ENCODE measurements around the gene NPTN. TPM values are rescaled to one million over a fixed set of nuclear protein-coding genes. Genes with fewer than 3 reads are reported as not detected.
"Not testable (repeated sequence)": the region's sequence is repeated elsewhere in the genome, so short reads cannot be mapped to it uniquely, and the experiment has no call there.

Gene NPTN
- total RNA-seq, 1 experiment from 2014 or later = 130 TPM

DNA sequence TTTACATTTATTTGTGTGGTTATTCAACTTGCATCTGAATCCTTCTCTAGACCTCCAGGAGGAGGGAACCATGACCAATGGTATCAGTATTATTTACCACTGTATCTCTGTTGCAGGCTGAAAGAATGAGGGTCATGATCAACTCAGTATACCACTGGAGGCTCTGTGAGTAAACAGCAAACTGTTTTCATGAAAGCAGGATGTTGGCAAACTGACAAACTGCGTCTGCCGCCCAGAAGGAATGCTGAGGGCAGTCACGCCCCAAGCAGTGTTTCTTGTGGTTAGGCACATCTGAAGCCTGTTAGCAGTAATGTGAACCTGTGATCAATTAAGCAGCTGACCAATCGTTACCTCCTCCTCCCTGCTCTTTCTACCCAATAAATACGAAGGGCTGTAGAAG, 6.3 kb upstream of the NPTN start:
- DNase-seq (ENCODE audit: low read depth); in situ Hi-C loops (cut with HindIII; ENCODE audit: low pct_unique_long_range_greater_than_20kb, low sequenced_read_pairs): not testable (repeated sequence)

DNA sequence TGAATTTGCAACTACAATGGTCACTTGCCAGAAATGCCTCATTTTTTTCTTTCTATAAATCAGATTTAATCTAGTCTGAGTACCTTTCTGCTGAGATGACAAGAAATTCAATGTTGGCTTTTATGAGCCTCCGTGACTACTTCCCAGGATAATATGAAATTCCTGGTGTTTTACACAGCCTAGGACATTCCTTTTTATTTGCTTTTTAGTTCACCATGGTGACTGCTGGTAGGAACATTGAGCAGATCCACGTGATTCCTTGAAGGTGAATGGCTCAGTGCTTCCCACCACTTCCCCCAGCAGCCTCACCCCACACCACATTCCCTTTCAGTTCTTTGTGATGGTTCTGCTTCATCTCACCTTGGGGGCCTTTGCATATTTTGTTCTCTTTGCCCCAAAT, 4.3 kb upstream of the NPTN start:
- DNase-seq (ENCODE audit: low read depth) = peak; percentile 29
- in situ Hi-C loops (cut with HindIII; ENCODE audit: low pct_unique_long_range_greater_than_20kb, low sequenced_read_pairs) = no loop called here

DNA sequence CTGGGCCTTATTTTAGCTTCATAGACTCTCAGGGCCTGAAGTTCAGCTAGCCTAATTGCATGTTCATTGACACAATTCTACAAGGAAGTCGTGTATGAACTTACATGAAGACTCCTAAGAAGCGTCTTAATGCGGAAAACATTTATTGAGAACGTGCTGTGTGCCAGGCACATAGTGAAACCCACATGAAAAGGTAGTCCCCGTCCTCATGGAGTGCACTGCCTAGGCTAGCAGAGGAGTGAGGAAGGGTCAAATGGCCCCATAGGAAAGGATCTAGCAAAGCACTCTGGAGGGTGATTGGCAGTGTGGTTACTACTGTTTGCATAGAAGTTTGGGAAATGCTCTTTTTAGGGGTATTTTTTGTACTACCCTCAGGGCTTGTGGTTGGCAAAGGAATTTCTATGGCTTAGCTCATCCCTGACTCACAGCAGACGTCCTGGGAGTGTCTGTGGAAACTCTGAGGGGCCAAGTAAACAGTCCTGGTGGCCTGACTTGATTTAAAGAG, 854 bp upstream of the NPTN start:
- DNase-seq (ENCODE audit: low read depth) = peak; percentile 77
- in situ Hi-C loops (cut with HindIII; ENCODE audit: low pct_unique_long_range_greater_than_20kb, low sequenced_read_pairs) = no loop called here

DNA sequence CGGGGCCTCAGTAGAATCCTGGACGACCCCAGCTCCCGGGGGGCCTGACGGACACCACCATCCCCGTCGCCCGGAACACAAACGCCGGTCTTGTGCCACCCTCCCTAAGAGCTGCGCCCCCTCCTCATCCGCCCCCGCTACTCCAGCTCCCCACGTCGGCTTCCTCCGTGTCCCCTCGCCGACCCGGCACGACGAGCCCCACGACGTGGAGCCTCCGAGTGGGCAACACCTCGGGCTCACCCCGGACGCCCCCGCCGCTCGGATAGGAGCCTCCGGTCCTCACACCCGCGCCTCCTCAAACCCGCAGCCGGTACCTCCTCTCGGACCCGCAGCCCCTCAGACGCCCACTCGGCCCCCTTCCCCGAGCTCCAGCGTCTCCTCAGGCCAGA, 525 bp downstream of the NPTN start:
- DNase-seq (ENCODE audit: low read depth) = no peak
- in situ Hi-C loops (cut with HindIII; ENCODE audit: low pct_unique_long_range_greater_than_20kb, low sequenced_read_pairs) = no loop called here

DNA sequence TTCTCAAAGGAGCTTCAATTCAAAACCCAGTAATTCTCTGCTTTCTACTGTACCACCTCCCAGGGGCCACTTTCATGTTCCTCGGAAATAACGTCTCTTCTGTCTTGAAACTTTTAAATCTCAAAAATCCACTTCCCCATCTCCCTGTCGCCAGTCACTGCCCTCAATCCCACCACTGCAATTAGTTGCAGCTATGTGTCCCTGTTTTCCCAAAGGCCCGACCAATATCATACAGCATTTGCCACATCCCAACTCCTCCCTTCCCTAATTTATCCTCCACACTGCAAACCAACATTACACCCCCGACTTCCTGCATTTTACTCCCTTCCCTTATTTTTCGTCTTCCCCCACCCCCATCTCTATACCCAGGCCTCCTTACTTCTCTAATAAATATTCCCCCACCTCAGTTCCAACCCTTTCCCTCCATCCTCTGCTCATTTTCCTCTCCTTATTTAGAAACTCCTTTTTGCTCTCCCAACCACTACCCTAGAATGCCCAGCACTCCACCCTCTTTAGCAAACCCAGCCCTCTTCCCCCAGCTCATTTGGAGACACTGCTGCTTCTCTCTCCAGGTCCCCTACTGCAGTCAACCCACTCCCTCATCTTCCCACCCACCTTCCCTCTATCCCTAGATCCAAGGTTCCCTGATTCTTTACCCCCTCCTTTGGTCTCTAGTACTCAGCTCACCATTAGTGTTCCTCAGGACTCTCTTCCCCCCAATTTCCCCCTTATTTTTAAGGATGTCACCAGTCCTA, 1.1 kb downstream of the NPTN start:
- in situ Hi-C loops (cut with HindIII; ENCODE audit: low pct_unique_long_range_greater_than_20kb, low sequenced_read_pairs) = no loop called here
- peak; percentile 23 for DNase-seq (ENCODE audit: low read depth)

DNA sequence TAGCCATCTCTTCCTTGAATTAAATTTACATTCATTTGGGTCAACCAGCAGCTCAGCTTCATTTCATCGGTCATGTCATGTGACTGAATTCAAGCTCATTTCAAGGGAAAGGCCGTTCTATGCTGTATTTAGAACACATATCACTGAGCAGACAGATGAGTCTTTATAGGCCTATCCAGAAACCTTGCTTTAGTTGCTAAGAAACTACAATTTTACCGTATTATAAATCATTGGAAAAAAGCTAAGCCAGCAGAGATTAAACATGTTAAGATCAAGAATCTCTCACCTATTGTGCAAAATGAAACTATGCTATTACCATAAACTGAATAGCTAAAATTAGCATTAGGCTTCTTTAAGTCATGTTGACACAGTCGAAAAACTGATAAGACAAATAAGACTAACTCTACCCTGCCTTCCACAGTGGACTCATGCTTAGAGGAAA, 2.2 kb downstream of the NPTN start:
- DNase-seq (ENCODE audit: low read depth) = no peak
- in situ Hi-C loops (cut with HindIII; ENCODE audit: low pct_unique_long_range_greater_than_20kb, low sequenced_read_pairs) = no loop called here

DNA sequence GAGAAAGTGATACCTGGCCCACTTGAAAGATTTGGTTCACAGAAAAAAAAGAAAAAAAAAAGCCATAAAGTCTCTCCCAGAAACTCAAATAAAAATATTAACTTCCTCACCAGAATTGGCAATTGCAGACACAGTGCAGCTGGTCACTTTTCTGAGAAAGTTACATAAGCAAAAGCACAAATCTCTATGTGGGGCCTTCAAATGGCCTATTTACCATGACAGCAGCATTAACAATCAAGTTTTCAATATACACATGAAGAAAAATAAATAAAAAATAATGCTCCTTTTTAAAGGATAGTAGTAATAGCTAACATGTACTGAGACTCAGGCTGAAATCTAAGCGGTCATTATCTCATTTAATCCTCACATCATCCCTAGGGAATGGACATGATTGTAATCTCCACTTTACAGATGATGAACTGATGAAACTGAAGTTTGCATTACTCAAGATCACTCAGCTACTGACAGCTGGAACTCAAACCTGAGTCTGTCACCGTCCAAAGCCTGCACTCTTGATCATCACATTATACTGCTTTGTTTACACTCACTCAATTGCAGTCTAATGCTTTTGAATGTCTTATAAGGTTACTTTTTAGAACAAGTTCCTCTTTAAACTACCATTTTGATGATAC, 3.3 kb downstream of the NPTN start:
- in situ Hi-C loops (cut with HindIII; ENCODE audit: low pct_unique_long_range_greater_than_20kb, low sequenced_read_pairs) = no loop called here
- DNase-seq (ENCODE audit: low read depth) = no peak

DNA sequence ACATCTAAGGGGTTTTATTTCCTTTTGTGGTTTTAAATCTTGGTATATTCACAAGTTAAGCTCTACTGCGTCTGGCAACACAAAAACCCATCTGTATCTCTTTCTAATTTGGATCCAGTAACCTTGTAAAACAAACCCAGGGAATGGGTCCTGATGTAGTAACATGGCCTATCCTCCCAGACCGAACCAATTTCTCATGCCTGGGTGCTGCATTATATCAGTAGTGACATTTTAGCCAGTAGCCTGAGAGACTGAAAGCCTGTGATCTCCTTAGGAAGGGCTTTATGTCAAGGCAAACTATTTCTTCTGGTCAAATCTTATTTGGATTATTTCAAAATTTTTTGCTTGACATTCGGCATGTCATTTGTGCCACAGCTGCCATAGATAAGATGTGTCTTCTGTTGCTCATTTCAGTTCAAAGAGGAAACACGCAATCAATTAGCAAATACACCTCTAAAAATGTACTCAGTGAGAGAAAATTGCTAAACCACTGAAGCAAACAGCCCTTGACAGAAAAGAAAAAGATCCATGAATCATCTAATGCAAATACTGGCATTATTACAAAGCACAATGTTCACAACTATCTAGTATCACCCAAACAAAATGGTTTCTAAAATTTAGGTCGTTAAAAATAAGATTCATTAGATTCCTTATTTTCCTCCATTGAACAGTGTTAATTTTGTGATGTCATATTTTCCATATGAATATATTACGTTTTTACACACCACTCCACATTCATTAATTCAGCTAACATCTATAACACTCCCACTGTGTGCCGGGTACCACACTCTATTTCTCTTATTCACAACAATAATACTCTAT, 4.0 kb downstream of the NPTN start:
- DNase-seq (ENCODE audit: low read depth) = peak; percentile 2
- in situ Hi-C loops (cut with HindIII; ENCODE audit: low pct_unique_long_range_greater_than_20kb, low sequenced_read_pairs) = no loop called here

DNA sequence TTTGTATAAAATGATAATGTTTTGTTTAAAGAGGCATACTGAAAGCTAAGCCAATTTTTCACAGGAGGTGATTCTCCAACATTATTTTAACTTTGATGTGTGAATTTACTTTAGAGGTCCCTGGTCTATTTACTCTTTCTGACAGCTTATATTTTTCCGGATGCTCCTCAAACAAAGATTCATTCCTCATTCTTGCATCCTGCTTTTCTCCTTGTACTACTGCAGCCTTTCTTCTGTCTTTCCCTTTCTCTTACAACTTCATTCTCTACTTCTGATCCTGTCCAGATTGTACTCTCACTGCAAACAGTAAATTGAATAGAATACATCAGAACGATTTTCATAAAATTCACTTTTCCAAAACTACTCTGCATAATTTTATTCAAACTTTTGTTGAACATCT, 5.1 kb downstream of the NPTN start:
- DNase-seq (ENCODE audit: low read depth) = no peak
- in situ Hi-C loops (cut with HindIII; ENCODE audit: low pct_unique_long_range_greater_than_20kb, low sequenced_read_pairs) = no loop called here

DNA sequence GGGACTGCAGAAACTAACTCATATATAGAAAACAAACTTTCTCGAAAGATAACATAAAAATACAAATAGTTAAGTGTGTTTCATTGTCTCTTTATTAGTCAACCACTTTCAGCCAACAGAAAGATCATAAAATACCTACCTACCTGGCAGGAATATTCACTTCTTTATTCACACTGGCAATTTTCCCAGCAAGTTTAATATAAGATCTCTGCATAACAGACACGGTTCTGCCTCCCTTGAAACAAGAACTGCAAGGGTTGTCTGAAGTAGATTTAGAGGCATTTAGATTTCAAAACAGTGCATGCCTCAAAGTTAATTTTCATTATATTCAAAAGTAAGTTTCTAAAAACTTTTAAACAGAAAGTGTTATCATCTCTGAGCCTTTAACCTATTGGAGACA, 7.1 kb downstream of the NPTN start:
- no peak for DNase-seq (ENCODE audit: low read depth)
- in situ Hi-C loops (cut with HindIII; ENCODE audit: low pct_unique_long_range_greater_than_20kb, low sequenced_read_pairs) = no loop called here

DNA sequence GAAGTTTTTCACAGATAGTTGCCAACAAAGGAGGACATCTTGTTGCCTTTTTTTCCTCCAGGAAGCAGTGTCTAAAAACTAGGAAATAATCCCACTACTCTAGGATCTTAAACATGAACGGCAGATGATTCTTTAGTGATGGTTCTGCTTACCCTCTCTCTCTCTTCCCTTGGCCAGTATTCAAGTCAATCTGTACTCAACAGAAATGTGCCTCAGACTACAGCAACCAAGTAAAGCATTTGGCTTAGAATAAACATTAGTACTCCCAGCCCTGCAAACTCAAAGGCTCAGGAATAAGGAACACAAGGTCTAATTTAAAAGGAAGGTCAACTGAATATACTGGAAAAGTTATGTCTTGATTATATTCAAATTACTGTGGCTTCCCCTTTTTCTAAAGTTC, 8.7 kb downstream of the NPTN start:
- DNase-seq (ENCODE audit: low read depth) = no peak
- in situ Hi-C loops (cut with HindIII; ENCODE audit: low pct_unique_long_range_greater_than_20kb, low sequenced_read_pairs) = no loop called here

DNA sequence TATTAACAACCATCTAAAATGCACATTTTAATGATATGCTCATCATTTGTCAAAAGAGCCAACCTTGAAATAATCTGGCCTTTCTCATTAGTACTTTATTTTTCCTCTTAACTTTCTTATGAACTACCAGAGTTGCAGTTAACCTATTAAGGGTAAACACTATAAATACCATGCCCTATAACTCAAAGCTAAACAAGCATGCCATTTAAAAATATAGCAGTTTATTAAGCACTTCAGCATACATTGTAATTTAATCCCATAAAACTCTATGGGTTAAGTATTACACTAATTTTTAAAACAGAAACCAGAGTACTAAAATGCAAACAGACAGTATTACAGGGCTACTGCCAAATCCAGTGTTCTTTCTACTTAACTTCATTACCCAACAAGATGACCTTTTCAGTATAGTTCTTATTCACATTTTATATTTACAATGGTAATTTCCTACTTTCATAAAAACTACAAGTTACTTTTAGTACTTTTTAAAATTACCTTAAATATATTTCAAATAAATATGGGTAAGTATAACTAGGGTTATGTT, 11.8 kb downstream of the NPTN start:
- no peak for DNase-seq (ENCODE audit: low read depth)
- in situ Hi-C loops (cut with HindIII; ENCODE audit: low pct_unique_long_range_greater_than_20kb, low sequenced_read_pairs) = no loop called here

DNA sequence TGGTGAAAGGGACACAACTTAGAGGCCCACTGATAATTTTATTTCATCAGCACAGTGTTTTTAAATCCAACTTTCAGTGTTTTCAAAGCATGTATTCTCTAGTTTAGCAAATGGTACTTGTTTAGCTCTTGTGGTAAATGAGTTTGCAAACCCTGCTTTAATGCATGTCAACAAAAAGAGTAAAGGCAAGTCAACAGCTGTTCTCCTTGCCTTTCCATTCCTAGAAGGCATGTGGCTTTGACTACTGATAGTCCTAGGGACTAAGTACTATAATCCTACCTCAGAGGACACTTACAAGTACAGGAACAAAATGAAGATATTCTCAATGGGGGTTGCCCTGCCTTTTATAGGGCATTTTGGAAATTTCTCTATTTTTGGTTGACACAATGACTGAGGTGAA, 13.1 kb downstream of the NPTN start:
- DNase-seq (ENCODE audit: low read depth) = no peak
- in situ Hi-C loops (cut with HindIII; ENCODE audit: low pct_unique_long_range_greater_than_20kb, low sequenced_read_pairs) = no loop called here

DNA sequence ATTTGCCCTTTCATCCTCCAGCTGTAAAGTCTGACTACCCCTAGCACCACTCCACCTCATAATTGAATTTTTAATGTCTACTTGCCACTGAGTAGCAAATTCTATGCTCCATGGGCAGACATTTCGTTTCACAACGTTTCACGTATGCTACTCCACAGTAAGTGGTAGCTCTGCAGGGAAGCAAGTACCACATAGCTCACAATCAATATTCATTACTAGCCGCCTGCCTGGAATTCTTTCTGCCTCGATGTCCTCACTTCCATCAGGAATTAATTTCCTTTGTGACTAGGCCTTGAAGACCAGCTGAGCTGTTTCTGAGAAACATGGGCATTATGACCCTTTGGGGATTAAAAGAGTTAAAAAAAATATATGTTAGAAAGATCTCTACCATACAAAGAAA, 15.3 kb downstream of the NPTN start:
- in situ Hi-C loops (cut with HindIII; ENCODE audit: low pct_unique_long_range_greater_than_20kb, low sequenced_read_pairs) = no loop called here
- no peak for DNase-seq (ENCODE audit: low read depth)

DNA sequence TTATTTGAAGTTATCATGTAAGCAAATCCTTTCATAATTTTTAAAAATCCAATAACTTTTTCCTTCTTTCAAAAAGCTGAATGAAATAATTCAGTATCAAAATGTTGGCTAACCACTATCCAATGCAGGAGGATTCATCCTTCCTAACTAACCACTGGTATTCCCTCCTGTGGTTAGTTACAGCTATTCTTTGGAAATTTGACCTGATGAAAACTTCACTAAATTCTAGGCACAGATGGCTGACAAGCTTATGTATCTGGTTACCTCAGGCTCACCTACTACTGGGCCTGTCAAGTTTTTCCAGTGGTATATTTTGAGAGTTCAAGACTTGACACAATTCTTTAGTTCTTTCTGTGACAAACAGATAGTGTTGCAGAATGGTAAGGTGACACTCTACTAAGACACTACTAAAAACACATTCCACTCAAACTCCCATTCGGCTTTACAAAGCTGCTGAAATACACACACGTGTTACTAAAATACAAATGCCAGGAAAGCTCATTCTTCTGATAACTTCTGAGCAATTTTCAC, 15.8 kb downstream of the NPTN start:
- in situ Hi-C loops (cut with HindIII; ENCODE audit: low pct_unique_long_range_greater_than_20kb, low sequenced_read_pairs) = no loop called here
- no peak for DNase-seq (ENCODE audit: low read depth)

DNA sequence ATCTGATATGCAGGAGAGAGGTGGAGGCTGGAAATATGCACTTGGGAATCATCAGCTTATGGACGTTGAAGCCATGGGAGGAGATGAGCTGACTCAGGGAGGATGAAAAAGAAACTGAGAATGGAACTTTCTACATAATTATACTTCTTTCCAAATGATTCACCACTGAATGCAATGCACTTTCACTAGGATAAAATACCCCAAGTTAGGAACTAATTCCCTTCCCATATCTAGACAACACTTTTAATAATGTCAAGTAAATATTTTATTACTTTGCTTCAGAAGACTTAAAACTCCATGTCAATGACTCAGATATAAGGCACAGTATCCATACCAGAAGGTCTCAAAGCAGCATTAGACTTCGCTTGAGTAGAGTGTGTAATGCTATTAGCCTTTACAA, 24.2 kb downstream of the NPTN start:
- in situ Hi-C loops (cut with HindIII; ENCODE audit: low pct_unique_long_range_greater_than_20kb, low sequenced_read_pairs) = no loop called here
- DNase-seq (ENCODE audit: low read depth) = no peak

DNA sequence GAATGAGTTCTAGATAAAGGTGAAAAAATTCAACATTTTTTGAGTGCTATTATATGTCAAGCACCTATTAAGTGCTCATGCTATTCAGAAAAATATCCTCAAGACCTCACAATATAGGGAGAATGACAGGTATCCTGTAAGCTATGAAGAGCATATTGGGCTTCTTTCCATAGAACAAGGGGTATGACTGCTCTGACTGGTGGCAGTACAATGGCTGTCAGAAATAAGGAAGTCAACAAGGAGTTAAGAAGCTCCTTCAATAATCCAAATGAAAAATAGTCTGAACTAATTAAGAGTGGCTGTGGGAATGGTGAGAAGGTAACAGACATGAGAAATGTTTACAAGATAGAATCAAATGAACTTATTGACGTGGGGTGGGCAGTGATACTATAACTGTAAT, 24.7 kb downstream of the NPTN start:
- in situ Hi-C loops (cut with HindIII; ENCODE audit: low pct_unique_long_range_greater_than_20kb, low sequenced_read_pairs) = no loop called here
- no peak for DNase-seq (ENCODE audit: low read depth)

DNA sequence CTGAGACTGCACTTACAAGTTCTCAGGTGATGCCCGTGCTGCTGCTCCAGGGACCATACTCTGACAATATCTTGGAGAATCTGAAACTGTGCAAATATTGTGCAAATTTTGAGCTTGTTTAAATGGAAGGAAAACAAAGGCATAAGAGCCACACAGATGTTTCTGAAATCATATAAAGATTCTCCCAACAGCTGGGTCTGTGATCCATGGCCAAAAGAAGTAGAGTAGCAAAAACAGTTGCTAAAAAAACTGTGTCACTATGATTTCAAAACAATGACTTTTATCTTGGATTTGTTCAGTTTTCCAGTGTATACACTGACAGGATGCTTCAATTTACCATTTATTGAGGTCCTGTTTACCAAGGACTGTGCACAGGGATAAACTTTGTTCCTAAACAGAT, 25.3 kb downstream of the NPTN start:
- in situ Hi-C loops (cut with HindIII; ENCODE audit: low pct_unique_long_range_greater_than_20kb, low sequenced_read_pairs) = no loop called here

DNA sequence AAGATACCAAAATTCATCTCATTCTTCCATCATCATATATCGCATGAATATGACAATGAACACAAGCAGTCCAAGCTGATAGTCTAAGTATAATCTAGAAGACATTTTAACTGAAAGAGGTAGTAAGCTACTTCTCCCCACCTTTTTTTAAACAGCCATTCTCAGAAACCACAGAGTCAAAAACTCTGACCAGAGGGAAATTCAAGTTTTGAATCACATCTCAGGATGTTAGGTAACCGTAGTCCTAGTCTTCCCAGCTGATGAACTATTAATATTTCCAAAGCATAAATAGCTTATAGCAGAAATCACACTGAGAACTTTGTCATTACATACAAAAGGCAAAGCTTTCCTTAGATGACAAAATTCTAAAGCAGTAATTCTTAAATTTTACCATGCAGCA, 25.8 kb downstream of the NPTN start:
- DNase-seq (ENCODE audit: low read depth) = no peak
- in situ Hi-C loops (cut with HindIII; ENCODE audit: low pct_unique_long_range_greater_than_20kb, low sequenced_read_pairs) = no loop called here

More for the DNA sequence above, 25.3 kb downstream of the NPTN start:
- DNase-seq (ENCODE audit: low read depth) = no peak
